Astrocyte (in vitro differentiated cells and primary cell): ENCODE data around the gene NKAIN1. TPM values are rescaled to one million over a fixed set of nuclear protein-coding genes. Genes with fewer than 3 reads are reported as not detected.

Experiments
- DNase-seq: peaks from one replicate; pipeline ENCODE4 v3.0.0-alpha.2; 2010; ENCODE audit warnings: low read depth
- FAIRE-seq: peaks from 2 replicates; lab custom pipeline; 2011; peaks lifted over from hg19 to GRCh38; lab: Jason Lieb, UNC
- H2AFZ ChIP-seq: 2 replicates; pipeline ENCODE4 v1.6.0; 2012; ENCODE audit warnings: low read depth, low read length, inconsistent platforms
- H3K27ac ChIP-seq: 2 replicates; pipeline ENCODE4 v1.5.1; 2011; ENCODE audit warnings: low read depth, low read length, inconsistent platforms
- H3K27me3 ChIP-seq: 2 replicates; pipeline ENCODE4 v1.6.0; 2011; ENCODE audit warnings: low read length, inconsistent platforms; ENCODE audit not compliant: insufficient read depth
- H3K36me3 ChIP-seq: 2 replicates; pipeline ENCODE4 v1.5.1; 2011; ENCODE audit warnings: low read length, inconsistent platforms; ENCODE audit not compliant: insufficient read depth
- H3K4me1 ChIP-seq: 2 replicates; pipeline ENCODE4 v1.5.1; 2011; ENCODE audit warnings: low read length, inconsistent platforms; ENCODE audit not compliant: insufficient read depth
- H3K4me2 ChIP-seq: 2 replicates; pipeline ENCODE4 v1.6.0; 2012; ENCODE audit warnings: low read length, inconsistent platforms
- H3K4me3 ChIP-seq: 2 replicates; pipeline ENCODE4 v1.5.1; 2011; ENCODE audit warnings: low read depth, mild to moderate bottlenecking, low read length, inconsistent platforms; ENCODE audit not compliant: insufficient read depth
- H3K79me2 ChIP-seq: 2 replicates; pipeline ENCODE4 v1.6.0; 2012; ENCODE audit warnings: mild to moderate bottlenecking, low read length, inconsistent platforms; ENCODE audit not compliant: insufficient read depth
- H3K9ac ChIP-seq: 2 replicates; pipeline ENCODE4 v1.6.0; 2012; ENCODE audit warnings: mild to moderate bottlenecking, low read length, inconsistent platforms
- H3K9me3 ChIP-seq: 2 replicates; pipeline ENCODE4 v1.5.1; 2012; ENCODE audit warnings: low read depth, mild to moderate bottlenecking, low read length, inconsistent platforms; ENCODE audit not compliant: insufficient read depth
- H4K20me1 ChIP-seq: 2 replicates; pipeline ENCODE4 v1.6.0; 2012; ENCODE audit warnings: low read length, inconsistent platforms; ENCODE audit not compliant: insufficient read depth
- H3K27ac Mint-ChIP-seq: one replicate; pipeline ENCODE4 v1.8.0; 2021; ENCODE audit warnings: mild to moderate bottlenecking, mixed read lengths; ENCODE audit not compliant: unreplicated experiment
- H3K27me3 Mint-ChIP-seq: one replicate; pipeline ENCODE4 v1.8.0; 2021; ENCODE audit warnings: low read depth, mixed read lengths; ENCODE audit not compliant: unreplicated experiment
- H3K36me3 Mint-ChIP-seq: one replicate; pipeline ENCODE4 v1.8.0; 2021; ENCODE audit warnings: low read depth, mixed read lengths; ENCODE audit not compliant: unreplicated experiment
- H3K4me1 Mint-ChIP-seq: one replicate; pipeline ENCODE4 v1.8.0; 2021; ENCODE audit warnings: low read depth, mixed read lengths; ENCODE audit not compliant: unreplicated experiment
- H3K4me3 Mint-ChIP-seq: one replicate; pipeline ENCODE4 v1.8.0; 2021; ENCODE audit warnings: mild to moderate bottlenecking, moderate library complexity, mixed read lengths; ENCODE audit not compliant: unreplicated experiment
- H3K9me3 Mint-ChIP-seq: one replicate; pipeline ENCODE4 v1.8.0; 2021; ENCODE audit warnings: mild to moderate bottlenecking, mixed read lengths; ENCODE audit not compliant: unreplicated experiment
- EZH2 ChIP-seq: IDR thresholded peaks from 2 replicates; pipeline ENCODE4 v1.6.1; 2012; ENCODE audit warnings: mild to moderate bottlenecking, low read length, inconsistent platforms; ENCODE audit not compliant: insufficient read depth
- total RNA-seq: library from RNA; stranded (reverse); gene quantifications from 2 replicates; pipeline ENCODE4 v1.2.1, GENCODE V29; 2021
- TF ChIP-seq, protein P1 (sequence below): IDR thresholded peaks from 2 replicates; pipeline ENCODE4 v1.5.1; 2011; ENCODE audit warnings: low read depth, mild to moderate bottlenecking, inconsistent platforms, low read length, moderate library complexity; ENCODE audit not compliant: insufficient read depth

Gene NKAIN1
- total RNA-seq, 1 donor from 2014 or later: 5.6 TPM

- peaks cover 3% of the 10 kb centered on the region for H3K36me3 Mint-ChIP-seq
- H3K27ac Mint-ChIP-seq: no peak overlapping the region
- no peak for FAIRE-seq
Observed at GRCh38 chr1:31159869-31160611, 79.6 kb downstream of the NKAIN1 start.

DNA sequence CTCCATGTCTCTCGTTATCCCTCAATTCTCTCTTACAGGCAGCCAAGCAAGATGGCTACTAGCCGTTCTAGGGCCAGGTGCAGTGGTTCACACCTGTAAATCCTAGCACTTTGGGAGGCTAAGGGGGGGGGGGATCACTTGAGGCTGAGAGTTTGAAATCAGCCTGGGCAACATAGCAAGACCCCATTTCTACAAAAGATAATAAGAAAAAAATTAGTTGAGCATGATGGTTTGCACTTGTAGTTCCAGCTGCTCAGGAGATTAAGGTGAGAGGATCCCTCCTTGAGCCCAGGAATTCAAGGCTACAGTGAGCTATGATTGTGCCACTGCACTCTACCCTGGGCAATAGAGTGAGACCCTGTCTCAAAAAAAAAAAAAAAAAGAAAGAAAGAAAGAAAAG lies 80.4 kb downstream of the NKAIN1 start:
- Histone ChIP-seq H3K79me2 (no peaks in the 10 kb centered on the region), H4K20me1 (no peaks in the 10 kb centered on the region), H3K36me3 (no peaks in the 10 kb centered on the region), H3K4me3 (no peak overlapping the region), H2AFZ (no peak overlapping the region), H3K9me3 (no peaks in the 10 kb centered on the region), H3K9ac (no peak overlapping the region), H3K4me1 (peaks cover 7% of the 10 kb centered on the region), H3K27ac (no peak overlapping the region), H3K27me3 (no peaks in the 10 kb centered on the region), H3K4me2 (no peak overlapping the region)
- Mint-ChIP-seq H3K27ac (no peak overlapping the region), H3K36me3 (peaks cover 3% of the 10 kb centered on the region), H3K4me3 (no peak overlapping the region), H3K9me3 (no peaks in the 10 kb centered on the region), H3K4me1 (no peaks in the 10 kb centered on the region), H3K27me3 (peaks cover 3% of the 10 kb centered on the region)
- DNase-seq (no peak), FAIRE-seq (no peak)
- TF ChIP-seq, protein P1, sequence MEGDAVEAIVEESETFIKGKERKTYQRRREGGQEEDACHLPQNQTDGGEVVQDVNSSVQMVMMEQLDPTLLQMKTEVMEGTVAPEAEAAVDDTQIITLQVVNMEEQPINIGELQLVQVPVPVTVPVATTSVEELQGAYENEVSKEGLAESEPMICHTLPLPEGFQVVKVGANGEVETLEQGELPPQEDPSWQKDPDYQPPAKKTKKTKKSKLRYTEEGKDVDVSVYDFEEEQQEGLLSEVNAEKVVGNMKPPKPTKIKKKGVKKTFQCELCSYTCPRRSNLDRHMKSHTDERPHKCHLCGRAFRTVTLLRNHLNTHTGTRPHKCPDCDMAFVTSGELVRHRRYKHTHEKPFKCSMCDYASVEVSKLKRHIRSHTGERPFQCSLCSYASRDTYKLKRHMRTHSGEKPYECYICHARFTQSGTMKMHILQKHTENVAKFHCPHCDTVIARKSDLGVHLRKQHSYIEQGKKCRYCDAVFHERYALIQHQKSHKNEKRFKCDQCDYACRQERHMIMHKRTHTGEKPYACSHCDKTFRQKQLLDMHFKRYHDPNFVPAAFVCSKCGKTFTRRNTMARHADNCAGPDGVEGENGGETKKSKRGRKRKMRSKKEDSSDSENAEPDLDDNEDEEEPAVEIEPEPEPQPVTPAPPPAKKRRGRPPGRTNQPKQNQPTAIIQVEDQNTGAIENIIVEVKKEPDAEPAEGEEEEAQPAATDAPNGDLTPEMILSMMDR: no peak
- no peak for TF ChIP-seq EZH2

More at GRCh38 chr1:31159869-31160611, 79.6 kb downstream of the NKAIN1 start:
- H3K9me3 ChIP-seq: no peaks in the 10 kb centered on the region
- no peaks in the 10 kb centered on the region for H3K36me3 ChIP-seq
- Mint-ChIP-seq H3K27me3 (peaks cover 3% of the 10 kb centered on the region), H3K9me3 (no peaks in the 10 kb centered on the region), H3K4me1 (no peaks in the 10 kb centered on the region), H3K4me3 (no peak overlapping the region)
- DNase-seq: no peak
- H3K4me1 ChIP-seq: peaks cover 3% of the 10 kb centered on the region
- H3K4me3 ChIP-seq: no peak overlapping the region
- TF ChIP-seq EZH2: no peak
- TF ChIP-seq, protein P1: no peak
- H3K27ac ChIP-seq: no peak overlapping the region
- no peaks in the 10 kb centered on the region for H4K20me1 ChIP-seq
- H3K9ac ChIP-seq: no peak overlapping the region
- H3K79me2 ChIP-seq: no peaks in the 10 kb centered on the region
- H3K27me3 ChIP-seq: no peaks in the 10 kb centered on the region
- H3K4me2 ChIP-seq: no peak overlapping the region
- no peak overlapping the region for H2AFZ ChIP-seq
